ENCODE results near the gene SERGEF.
"Not testable (repeated sequence)": the region's sequence is repeated elsewhere in the genome, so short reads cannot be mapped to it uniquely, and the experiment has no call there.

The SERGEF gene

GRCh38 chr11:17907046-17907445 is 105.8 kb downstream of the SERGEF start:
- no peak for DNase-seq (ENCODE audit: low read depth in 2 of 2)

- no peak for DNase-seq (ENCODE audit: low read depth in 2 of 2)
Observed at GRCh38 chr11:17906436-17906835, 106.4 kb downstream of the SERGEF start.

GRCh38 chr11:17905477-17905876 is 107.4 kb downstream of the SERGEF start:
- DNase-seq (ENCODE audit: low read depth in 2 of 2) = no peak

GRCh38 chr11:17901481-17901880 is 111.4 kb downstream of the SERGEF start:
- no peak for DNase-seq (ENCODE audit: low read depth in 2 of 2)

GRCh38 chr11:17898782-17899181 is 114.1 kb downstream of the SERGEF start:
- DNase-seq (ENCODE audit: low read depth in 2 of 2) = no peak

GRCh38 chr11:17898071-17898470 is 114.8 kb downstream of the SERGEF start:
- no peak for DNase-seq (ENCODE audit: low read depth in 2 of 2)

- no peak for DNase-seq (ENCODE audit: low read depth in 2 of 2)
Observed at GRCh38 chr11:17897495-17897894, 115.4 kb downstream of the SERGEF start.

- not testable (repeated sequence) for DNase-seq (ENCODE audit: low read depth in 2 of 2)
Observed at GRCh38 chr11:17896496-17897151, 116.2 kb downstream of the SERGEF start.

- no peak for DNase-seq (ENCODE audit: low read depth in 2 of 2)
Observed at GRCh38 chr11:17894929-17895658, 117.8 kb downstream of the SERGEF start.

- no peak for DNase-seq (ENCODE audit: low read depth in 2 of 2)
Observed at GRCh38 chr11:17892409-17892808, 120.4 kb downstream of the SERGEF start.

GRCh38 chr11:17890325-17890724 is 122.5 kb downstream of the SERGEF start:
- DNase-seq (ENCODE audit: low read depth in 2 of 2) = no peak

GRCh38 chr11:17887779-17888178 is 125.1 kb downstream of the SERGEF start:
- no peak for DNase-seq (ENCODE audit: low read depth in 2 of 2)

- no peak for DNase-seq (ENCODE audit: low read depth in 2 of 2)
Observed at GRCh38 chr11:17883946-17884345, 128.9 kb downstream of the SERGEF start.

GRCh38 chr11:17883057-17883456 is 129.8 kb downstream of the SERGEF start:
- no peak for DNase-seq (ENCODE audit: low read depth in 2 of 2)

- no peak for DNase-seq (ENCODE audit: low read depth in 2 of 2)
Observed at GRCh38 chr11:17878743-17879142, 134.1 kb downstream of the SERGEF start.

GRCh38 chr11:17877886-17878285 is 135.0 kb downstream of the SERGEF start:
- no peak for DNase-seq (ENCODE audit: low read depth in 2 of 2)

GRCh38 chr11:17876827-17877226 is 136.0 kb downstream of the SERGEF start:
- DNase-seq (ENCODE audit: low read depth in 2 of 2) = no peak

GRCh38 chr11:17875891-17876290 is 137.0 kb downstream of the SERGEF start:
- DNase-seq (ENCODE audit: low read depth in 2 of 2) = no peak

- DNase-seq (ENCODE audit: low read depth in 2 of 2) = no peak
Observed at GRCh38 chr11:17873586-17873985, 139.3 kb downstream of the SERGEF start.

GRCh38 chr11:17868398-17868797 is 144.4 kb downstream of the SERGEF start:
- not testable (repeated sequence) for DNase-seq (ENCODE audit: low read depth in 2 of 2)

- no peak for DNase-seq (ENCODE audit: low read depth in 2 of 2)
Observed at GRCh38 chr11:17867341-17867740, 145.5 kb downstream of the SERGEF start.

- DNase-seq (ENCODE audit: low read depth in 2 of 2) = no peak
Observed at GRCh38 chr11:17865765-17866428, 146.9 kb downstream of the SERGEF start.

GRCh38 chr11:17864478-17864941 is 148.3 kb downstream of the SERGEF start:
- DNase-seq (ENCODE audit: low read depth in 2 of 2) = no peak

Measured in stimulated activated CD4-positive, alpha-beta T cell treated with anti-CD3 and anti-CD28 coated beads, Interleukin-4, amount 100 ng/mL, for 48 hours (primary cell).